ENCODE measurements around the gene RARRES2. TPM values are rescaled to one million over a fixed set of nuclear protein-coding genes. Genes with fewer than 3 reads are reported as not detected.
A peak's percentile ranks its signal among the peaks of the same experiment; 100 is the strongest.

Gene RARRES2
- total RNA-seq, 1 experiment from 2014 or later = not detected

DNA sequence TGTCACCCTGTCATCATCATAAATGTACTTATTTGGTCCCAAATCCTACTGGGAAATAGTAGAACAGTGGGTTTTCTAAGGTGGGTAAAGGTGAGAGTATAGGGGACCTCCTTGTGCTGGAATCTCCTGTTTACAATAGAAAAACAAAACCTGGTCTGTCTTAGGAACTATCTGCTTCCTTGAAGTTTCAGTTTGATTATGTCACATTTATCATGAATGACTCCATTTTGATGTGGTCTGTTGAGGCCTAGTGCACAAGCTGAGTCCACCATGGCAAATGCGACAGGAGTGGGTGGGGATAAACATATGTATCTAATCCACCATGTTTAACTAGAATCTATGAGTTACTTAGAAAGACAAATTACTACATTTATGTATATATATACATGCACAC lies 14.2 kb upstream of the RARRES2 start:
- peaks cover 8% of the 10 kb centered on the region; the same call in 1 of the 2 replicates for H3K4me1 ChIP-seq (replicated peaks; ENCODE audit: insufficient read depth)
- H3K27me3 ChIP-seq (ENCODE audit: insufficient read depth, low read depth) = no peaks in the 10 kb centered on the region
- intact Hi-C loops (cut with micrococcal nuclease; ENCODE audit: unreplicated experiment) = loop anchor here (1.0 kb wide), 2 partner anchors 24 to 66 kb away; partner anchors contain the start of gene ZNF775
- H4K20me1 ChIP-seq (ENCODE audit: insufficient read depth) = no peaks in the 10 kb centered on the region
- no peak overlapping the region for H3K4me2 ChIP-seq
- H3K27ac ChIP-seq = no peak overlapping the region
- TF ChIP-seq EZH2 (IDR thresholded peaks at IDR 0.05; ENCODE audit: low read depth) = no peak
- TF ChIP-seq, protein P1, sequence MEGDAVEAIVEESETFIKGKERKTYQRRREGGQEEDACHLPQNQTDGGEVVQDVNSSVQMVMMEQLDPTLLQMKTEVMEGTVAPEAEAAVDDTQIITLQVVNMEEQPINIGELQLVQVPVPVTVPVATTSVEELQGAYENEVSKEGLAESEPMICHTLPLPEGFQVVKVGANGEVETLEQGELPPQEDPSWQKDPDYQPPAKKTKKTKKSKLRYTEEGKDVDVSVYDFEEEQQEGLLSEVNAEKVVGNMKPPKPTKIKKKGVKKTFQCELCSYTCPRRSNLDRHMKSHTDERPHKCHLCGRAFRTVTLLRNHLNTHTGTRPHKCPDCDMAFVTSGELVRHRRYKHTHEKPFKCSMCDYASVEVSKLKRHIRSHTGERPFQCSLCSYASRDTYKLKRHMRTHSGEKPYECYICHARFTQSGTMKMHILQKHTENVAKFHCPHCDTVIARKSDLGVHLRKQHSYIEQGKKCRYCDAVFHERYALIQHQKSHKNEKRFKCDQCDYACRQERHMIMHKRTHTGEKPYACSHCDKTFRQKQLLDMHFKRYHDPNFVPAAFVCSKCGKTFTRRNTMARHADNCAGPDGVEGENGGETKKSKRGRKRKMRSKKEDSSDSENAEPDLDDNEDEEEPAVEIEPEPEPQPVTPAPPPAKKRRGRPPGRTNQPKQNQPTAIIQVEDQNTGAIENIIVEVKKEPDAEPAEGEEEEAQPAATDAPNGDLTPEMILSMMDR (conservative IDR thresholded peaks at IDR 0.05) = no peak
- 0 out of 2 replicates have a peak overlapping the region, but pooled peaks have one; percentile 2 for H2AFZ ChIP-seq
- CTCF ChIA-PET = interaction anchor here (0.6 to 1.2 kb wide), 6 partner anchors 11 to 64 kb away, joined by 3 to 10 read pairs (median 6); no protein-coding TSS in a partner anchor
- no peak for DNase-seq
- BruUV-seq (replicated peaks) = no TSS peak
- POLR2A ChIA-PET (ENCODE audit: unreplicated experiment) = no interaction called here
- no peaks in the 10 kb centered on the region for H3K9me2 ChIP-seq (ENCODE audit: insufficient read depth)
- no peaks in the 10 kb centered on the region for H3K9me3 ChIP-seq (ENCODE audit: insufficient read depth, low read depth)
- no peak overlapping the region for H3K4me3 ChIP-seq
- no peaks in the 10 kb centered on the region for H3K36me3 ChIP-seq (ENCODE audit: low read depth)
- no peaks in the 10 kb centered on the region for H3K79me2 ChIP-seq (ENCODE audit: low read depth)
- peaks cover 9% of the 10 kb centered on the region for H3F3A ChIP-seq (ENCODE audit: insufficient read depth, low read depth)

DNA sequence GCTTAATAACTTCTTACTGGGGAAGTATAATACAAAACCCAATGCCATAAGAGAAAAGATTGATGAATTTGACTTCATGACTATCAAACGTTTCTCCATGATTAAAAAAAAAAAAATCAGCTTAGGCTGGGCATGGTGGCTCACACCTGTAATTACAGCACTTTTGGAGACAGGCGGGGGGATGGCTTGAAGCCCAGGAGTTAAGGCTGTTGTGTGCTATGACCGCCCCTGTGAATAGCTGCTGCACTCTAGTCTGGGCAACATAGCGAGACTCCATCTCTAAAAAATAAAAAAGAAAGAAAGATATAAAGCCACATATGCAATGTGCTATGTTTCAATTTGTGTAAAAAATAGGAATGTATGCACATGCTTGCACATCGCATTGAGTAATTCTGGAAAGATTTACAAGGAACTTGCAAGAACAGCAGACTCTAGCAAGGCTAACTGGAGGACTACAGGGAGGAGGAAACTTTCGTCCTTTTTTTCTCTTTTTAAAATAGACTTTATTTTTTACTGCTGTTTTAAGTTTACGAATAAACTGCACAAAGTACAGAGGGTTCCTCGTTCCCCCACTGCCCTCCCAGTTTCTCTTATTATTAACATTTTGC lies 10.3 kb upstream of the RARRES2 start:
- H3K9me3 ChIP-seq (ENCODE audit: insufficient read depth, low read depth) = no peaks in the 10 kb centered on the region
- H3K79me2 ChIP-seq (ENCODE audit: low read depth) = no peaks in the 10 kb centered on the region
- TF ChIP-seq, protein P1 (conservative IDR thresholded peaks at IDR 0.05) = no peak
- TF ChIP-seq EZH2 (IDR thresholded peaks at IDR 0.05; ENCODE audit: low read depth) = no peak
- peaks cover 5% of the 10 kb centered on the region for H3F3A ChIP-seq (ENCODE audit: insufficient read depth, low read depth)
- no peak overlapping the region for H3K4me2 ChIP-seq
- H3K4me1 ChIP-seq (replicated peaks; ENCODE audit: insufficient read depth) = peaks cover 8% of the 10 kb centered on the region; the same call in 1 of the 2 replicates
- intact Hi-C loops (cut with micrococcal nuclease; ENCODE audit: unreplicated experiment) = no loop called here
- no peak overlapping the region for H3K4me3 ChIP-seq
- POLR2A ChIA-PET (ENCODE audit: unreplicated experiment) = no interaction called here
- H3K9me2 ChIP-seq (ENCODE audit: insufficient read depth) = no peaks in the 10 kb centered on the region
- DNase-seq = no peak
- H2AFZ ChIP-seq = no peak overlapping the region
- no peak overlapping the region for H3K27ac ChIP-seq
- no peaks in the 10 kb centered on the region for H4K20me1 ChIP-seq (ENCODE audit: insufficient read depth)
- H3K36me3 ChIP-seq (ENCODE audit: low read depth) = no peaks in the 10 kb centered on the region
- no TSS peak for BruUV-seq (replicated peaks)
- CTCF ChIA-PET = no interaction called here
- H3K27me3 ChIP-seq (ENCODE audit: insufficient read depth, low read depth) = no peaks in the 10 kb centered on the region

DNA sequence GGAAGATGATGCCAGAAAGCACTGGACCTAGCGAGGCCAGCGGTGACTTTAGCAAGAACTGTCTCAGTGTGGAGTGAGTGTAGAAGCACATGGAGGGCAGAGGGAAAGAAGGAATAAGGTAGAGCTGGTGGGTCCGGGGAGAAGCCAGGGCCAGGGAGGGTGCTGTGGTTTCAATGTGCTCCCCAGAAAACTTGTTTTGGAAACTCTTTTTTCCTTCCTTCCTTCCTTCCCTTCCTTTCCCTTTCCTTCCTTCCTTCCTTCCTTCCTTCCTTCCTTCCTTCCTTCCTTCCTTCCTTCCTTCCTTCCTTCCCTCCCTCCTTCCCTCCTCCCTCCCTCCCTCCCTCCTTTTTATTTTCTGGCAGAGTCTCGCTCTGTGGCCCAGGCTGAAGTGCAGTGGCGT lies 5.5 kb upstream of the RARRES2 start:
- H3K79me2 ChIP-seq (ENCODE audit: low read depth) = no peaks in the 10 kb centered on the region
- intact Hi-C loops (cut with micrococcal nuclease; ENCODE audit: unreplicated experiment) = no loop called here
- H3K9me2 ChIP-seq (ENCODE audit: insufficient read depth) = no peaks in the 10 kb centered on the region
- POLR2A ChIA-PET (ENCODE audit: unreplicated experiment) = no interaction called here
- H2AFZ ChIP-seq = no peak overlapping the region
- no peaks in the 10 kb centered on the region for H3K27me3 ChIP-seq (ENCODE audit: insufficient read depth, low read depth)
- H4K20me1 ChIP-seq (ENCODE audit: insufficient read depth) = no peaks in the 10 kb centered on the region
- H3K4me1 ChIP-seq (replicated peaks; ENCODE audit: insufficient read depth) = peaks cover 4% of the 10 kb centered on the region; the same call in 1 of the 2 replicates
- no peak overlapping the region for H3K4me2 ChIP-seq
- TF ChIP-seq EZH2 (IDR thresholded peaks at IDR 0.05; ENCODE audit: low read depth) = no peak
- TF ChIP-seq, protein P1 (conservative IDR thresholded peaks at IDR 0.05) = no peak
- no peak for DNase-seq
- CTCF ChIA-PET = no interaction called here
- peaks cover 5% of the 10 kb centered on the region; the same call in 1 of the 2 replicates for H3F3A ChIP-seq (ENCODE audit: insufficient read depth, low read depth)
- H3K9me3 ChIP-seq (ENCODE audit: insufficient read depth, low read depth) = peaks cover 4% of the 10 kb centered on the region; the same call in 1 of the 2 replicates
- H3K36me3 ChIP-seq (ENCODE audit: low read depth) = no peaks in the 10 kb centered on the region
- no peak overlapping the region for H3K4me3 ChIP-seq
- BruUV-seq (replicated peaks) = no TSS peak
- no peak overlapping the region for H3K27ac ChIP-seq

Data from PC-9 (cell line).